ENCODE data around the gene RIOK1.

DNA sequence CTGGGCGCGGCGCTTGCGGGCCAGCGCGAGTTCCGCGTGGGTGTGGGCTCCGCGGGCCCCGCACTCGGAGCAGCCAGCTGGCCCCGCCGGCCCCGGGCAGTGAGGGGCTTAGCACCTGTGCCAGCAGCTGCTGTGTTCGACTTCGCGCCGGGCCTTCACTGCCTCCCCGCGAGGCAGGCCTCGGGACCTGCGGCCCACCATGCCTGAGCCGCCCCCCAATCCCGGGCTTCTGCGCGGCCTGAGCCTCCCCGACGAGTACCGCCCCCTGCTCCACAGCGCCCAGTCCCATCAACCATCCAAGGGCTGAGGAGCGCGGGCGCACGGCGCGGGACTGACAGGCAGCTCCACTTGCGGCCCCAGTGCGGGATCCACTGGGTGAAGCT, 36.2 kb downstream of the RIOK1 start:
- TF ChIP-seq, protein P1, sequence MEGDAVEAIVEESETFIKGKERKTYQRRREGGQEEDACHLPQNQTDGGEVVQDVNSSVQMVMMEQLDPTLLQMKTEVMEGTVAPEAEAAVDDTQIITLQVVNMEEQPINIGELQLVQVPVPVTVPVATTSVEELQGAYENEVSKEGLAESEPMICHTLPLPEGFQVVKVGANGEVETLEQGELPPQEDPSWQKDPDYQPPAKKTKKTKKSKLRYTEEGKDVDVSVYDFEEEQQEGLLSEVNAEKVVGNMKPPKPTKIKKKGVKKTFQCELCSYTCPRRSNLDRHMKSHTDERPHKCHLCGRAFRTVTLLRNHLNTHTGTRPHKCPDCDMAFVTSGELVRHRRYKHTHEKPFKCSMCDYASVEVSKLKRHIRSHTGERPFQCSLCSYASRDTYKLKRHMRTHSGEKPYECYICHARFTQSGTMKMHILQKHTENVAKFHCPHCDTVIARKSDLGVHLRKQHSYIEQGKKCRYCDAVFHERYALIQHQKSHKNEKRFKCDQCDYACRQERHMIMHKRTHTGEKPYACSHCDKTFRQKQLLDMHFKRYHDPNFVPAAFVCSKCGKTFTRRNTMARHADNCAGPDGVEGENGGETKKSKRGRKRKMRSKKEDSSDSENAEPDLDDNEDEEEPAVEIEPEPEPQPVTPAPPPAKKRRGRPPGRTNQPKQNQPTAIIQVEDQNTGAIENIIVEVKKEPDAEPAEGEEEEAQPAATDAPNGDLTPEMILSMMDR (IDR thresholded peaks at IDR 0.05; ENCODE audit: low read depth, low read length, poor library complexity, severe bottlenecking), result no peak
- TF ChIP-seq EZH2phosphoT487 (IDR thresholded peaks at IDR 0.05; ENCODE audit: borderline replicate concordance, low read length), result no peak

Measured in DOHH2 (cell line).